Fibroblast of peridontal ligament (primary cell): Measurements from ENCODE around the gene RAB12.
A peak's percentile ranks its signal among the peaks of the same experiment; 100 is the strongest.
"Not testable (repeated sequence)": the region's sequence is repeated elsewhere in the genome, so short reads cannot be mapped to it uniquely, and the experiment has no call there.

Experiments
- DNase-seq: peaks from one replicate; pipeline ENCODE4 v3.0.0-alpha.2; 2010; ENCODE audit errors: extremely low read depth

RAB12 gene

GRCh38 chr18:8608795-8609658 is at the start of gene RAB12:
TSS of gene RAB12 (plus strand) at chr18:8609437. CDS start at chr18:8609440, 3 bp downstream.
- peak; percentile 75 for DNase-seq

- DNase-seq: no peak
Observed at GRCh38 chr18:8559612-8560186, 49.5 kb upstream of the RAB12 start.

GRCh38 chr18:8561123-8561910 is 47.9 kb upstream of the RAB12 start:
- DNase-seq: no peak

- no peak for DNase-seq
Observed at GRCh38 chr18:8562070-8562469, 47.2 kb upstream of the RAB12 start.

- no peak for DNase-seq
Observed at GRCh38 chr18:8562919-8563318, 46.3 kb upstream of the RAB12 start.

GRCh38 chr18:8571399-8571798 is 37.8 kb upstream of the RAB12 start:
- DNase-seq: no peak

GRCh38 chr18:8573766-8574165 is 35.5 kb upstream of the RAB12 start:
- DNase-seq: not testable (repeated sequence)

- no peak for DNase-seq
Observed at GRCh38 chr18:8584798-8585197, 24.4 kb upstream of the RAB12 start.

GRCh38 chr18:8586941-8587340 is 22.3 kb upstream of the RAB12 start:
- no peak for DNase-seq

- no peak for DNase-seq
Observed at GRCh38 chr18:8595445-8595844, 13.8 kb upstream of the RAB12 start.

- peak; percentile 54 for DNase-seq
Observed at GRCh38 chr18:8601277-8602032, 7.8 kb upstream of the RAB12 start.

GRCh38 chr18:8602040-8602439 is 7.2 kb upstream of the RAB12 start:
- DNase-seq: no peak

- no peak for DNase-seq
Observed at GRCh38 chr18:8602557-8602956, 6.7 kb upstream of the RAB12 start.

- no peak for DNase-seq
Observed at GRCh38 chr18:8603663-8604520, 5.3 kb upstream of the RAB12 start.

GRCh38 chr18:8605974-8606373 is 3.3 kb upstream of the RAB12 start:
- no peak for DNase-seq

- peak; percentile 88 for DNase-seq
Observed at GRCh38 chr18:8607776-8608742, 1.2 kb upstream of the RAB12 start.

GRCh38 chr18:8609659-8610458 is 622 bp downstream of the RAB12 start:
- no peak for DNase-seq

- DNase-seq: peak; percentile 23
Observed at GRCh38 chr18:8610459-8610851, 1.2 kb downstream of the RAB12 start.
